Measurements from ENCODE around the gene RNASEH2A.

DNA sequence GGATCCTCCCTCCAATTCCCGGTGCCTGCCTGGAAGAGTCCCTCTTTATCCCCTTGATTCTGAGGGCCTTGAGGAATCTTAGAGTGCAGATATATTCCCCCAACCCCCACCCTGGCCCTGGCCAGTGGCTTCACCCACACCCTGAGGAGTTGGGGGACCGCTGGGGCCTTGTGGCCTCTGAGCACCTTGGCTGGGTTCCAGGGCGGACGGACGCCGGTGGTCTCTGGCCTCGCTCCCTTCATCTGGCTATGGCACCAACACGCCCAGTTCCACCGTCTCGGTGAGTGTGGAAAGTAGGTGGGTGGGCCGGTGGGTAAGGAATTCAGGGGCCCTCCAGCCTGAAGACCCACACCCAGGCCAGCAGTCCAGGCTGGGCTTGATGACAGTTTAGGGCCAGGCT lies 36.9 kb downstream of the RNASEH2A start:
- TF ChIP-seq GATA2 (IDR thresholded peaks at IDR 0.05; ENCODE audit: low read depth, low read length): no peak
- TF ChIP-seq GATA3 (IDR thresholded peaks at IDR 0.05; ENCODE audit: low read depth, low read length): no peak
